NCI-H69 (cell line): ENCODE results near the gene EEF1E1.
A peak's percentile ranks its signal among the peaks of the same experiment; 100 is the strongest.

ENCODE experiments used
- DNase-seq: peaks from one replicate; lab custom pipeline; 2025; lab: John Stamatoyannopoulos, UW

Gene EEF1E1

DNA sequence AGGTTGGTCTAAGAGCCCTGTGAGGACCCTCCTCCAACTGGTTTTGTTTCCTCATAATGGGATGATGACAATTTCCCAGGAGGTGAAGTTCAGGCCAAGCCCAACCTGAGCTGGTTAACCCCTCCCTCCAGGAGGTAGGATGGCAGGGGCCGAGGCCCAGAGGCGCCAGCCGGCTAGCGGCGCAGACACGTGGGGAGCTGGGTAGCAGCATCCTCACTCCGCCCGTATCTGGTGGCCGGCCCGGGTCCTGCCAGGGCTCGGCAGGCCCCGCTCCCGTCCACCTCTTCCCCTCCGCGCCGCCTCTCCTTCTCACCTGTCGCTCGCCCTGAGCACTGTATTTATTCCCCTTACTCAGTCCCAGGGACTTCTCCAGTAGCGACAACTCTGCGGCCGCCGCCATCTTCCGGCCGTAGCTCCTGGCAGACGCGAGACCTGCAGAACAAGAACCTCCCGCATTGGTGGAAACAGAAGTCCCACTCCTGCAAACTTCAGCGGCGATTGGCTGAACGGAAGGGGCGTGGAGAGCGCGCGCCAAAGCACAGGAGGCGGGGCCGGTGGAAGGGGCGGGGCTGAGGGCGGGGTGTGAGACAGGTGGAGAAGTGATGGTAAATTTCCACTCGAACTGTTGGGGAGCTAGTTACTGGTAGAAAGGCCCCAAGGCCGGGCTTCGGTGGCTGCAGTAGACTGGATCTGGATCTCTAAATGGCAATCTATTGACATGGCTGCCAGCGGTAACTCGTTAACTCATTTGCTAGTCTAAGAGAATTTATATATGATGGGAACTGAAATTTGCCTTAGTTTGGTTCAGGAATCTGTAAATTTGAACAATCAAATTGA lies at the start of gene EEF1E1:
EEF1E1 (minus strand) TSS at position 427 of the 837 bp plus-strand sequence; CDS start at position 400, 27 bp downstream.
- DNase-seq, result peak; percentile 98

DNA sequence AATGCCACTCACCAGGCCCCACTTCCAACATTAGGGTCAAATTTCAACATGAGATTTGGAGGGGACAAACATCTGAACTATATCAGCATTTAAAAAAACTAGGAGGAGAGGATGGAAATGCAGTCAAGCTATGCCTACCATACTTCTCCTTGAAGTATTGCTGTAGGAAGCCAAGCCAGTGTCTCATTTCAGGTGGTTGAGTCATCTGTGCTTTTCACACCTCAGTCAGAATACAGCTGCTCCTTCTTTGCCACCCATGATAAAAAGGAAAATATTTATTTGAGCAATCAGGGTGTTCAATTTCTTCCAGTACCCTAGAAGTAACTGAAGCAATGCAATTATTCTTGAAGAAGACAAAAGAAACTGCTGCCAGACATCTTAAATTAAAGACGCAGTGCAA lies 47.0 kb upstream of the EEF1E1 start:
- DNase-seq, result no peak

DNA sequence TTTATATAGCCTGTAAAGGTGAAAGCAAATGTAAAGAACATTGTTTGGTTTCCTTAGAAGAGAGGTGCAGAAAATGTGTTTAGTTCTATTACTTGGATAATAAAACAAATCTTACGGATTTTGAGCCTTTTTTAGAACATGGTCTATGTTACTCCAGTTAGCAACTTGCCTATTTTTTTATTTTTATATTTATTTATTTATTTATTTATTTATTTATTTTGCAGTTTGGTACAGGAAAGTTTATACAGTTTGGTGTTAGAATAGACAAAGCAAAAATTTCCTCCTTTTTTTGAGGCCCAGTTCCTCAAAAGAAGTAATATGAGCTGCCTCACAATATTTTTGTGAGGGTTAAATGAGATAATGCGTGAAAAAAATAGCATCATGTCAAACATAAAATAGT lies 41.6 kb upstream of the EEF1E1 start:
- DNase-seq, result no peak

DNA sequence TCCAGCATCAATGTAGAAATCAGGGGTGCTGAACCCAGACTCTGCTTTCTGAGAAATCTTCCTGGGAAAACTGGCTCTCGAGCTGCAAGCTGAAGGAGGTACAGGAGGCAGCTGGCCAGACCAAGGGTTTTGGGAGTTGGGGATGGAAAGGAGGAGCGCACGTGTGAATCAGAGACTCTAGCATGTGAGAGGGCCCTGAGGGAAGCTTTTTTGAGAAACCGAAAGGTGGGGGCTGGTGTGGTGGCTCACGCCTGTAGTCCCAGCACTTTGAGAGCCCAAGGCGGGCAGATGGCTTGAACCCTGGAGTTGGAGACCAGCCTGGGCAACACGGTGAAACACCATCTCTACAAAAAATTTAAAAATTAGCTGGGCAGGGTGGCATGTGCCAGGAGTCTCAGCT lies 37.1 kb upstream of the EEF1E1 start:
- DNase-seq, result no peak

DNA sequence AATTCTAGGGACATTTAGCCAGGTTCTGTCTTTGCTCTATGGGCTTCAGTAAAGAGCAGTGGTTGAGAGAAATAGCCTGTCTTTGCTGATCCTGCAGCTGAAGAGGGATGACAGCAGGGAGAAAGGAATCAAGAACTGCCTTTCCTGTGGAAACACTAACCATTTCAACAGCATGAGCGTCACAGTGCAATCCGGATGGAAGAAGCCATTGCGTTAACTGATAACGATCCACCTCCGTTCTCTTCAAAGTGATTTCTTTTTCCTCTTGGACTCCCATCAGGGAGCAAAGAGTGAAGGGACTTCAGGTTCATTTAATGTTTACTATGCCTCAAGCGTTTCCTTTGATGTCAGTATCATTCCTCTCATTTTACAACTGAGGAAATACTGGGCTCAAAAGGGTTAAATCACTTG lies 35.2 kb upstream of the EEF1E1 start:
- no peak for DNase-seq

DNA sequence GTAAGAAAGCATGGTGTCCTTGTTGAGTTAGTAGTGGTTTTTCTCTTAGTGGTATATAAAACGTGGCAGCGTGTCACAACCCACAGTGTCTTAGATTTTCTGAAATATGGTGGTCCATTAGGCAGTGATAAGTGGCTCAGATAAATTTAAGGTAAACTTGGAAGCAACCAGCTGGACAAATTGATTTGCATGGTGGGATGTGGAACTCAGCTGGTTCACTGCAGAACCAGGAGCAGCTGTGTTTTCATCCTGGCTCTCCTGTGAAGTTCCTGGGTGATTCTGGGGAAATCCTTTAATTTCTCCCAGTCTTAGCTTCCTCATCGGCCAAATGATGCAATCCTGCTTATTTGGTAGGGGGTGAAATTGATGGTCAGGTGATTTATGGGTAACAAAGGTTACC lies 32.9 kb upstream of the EEF1E1 start:
- DNase-seq, result no peak

DNA sequence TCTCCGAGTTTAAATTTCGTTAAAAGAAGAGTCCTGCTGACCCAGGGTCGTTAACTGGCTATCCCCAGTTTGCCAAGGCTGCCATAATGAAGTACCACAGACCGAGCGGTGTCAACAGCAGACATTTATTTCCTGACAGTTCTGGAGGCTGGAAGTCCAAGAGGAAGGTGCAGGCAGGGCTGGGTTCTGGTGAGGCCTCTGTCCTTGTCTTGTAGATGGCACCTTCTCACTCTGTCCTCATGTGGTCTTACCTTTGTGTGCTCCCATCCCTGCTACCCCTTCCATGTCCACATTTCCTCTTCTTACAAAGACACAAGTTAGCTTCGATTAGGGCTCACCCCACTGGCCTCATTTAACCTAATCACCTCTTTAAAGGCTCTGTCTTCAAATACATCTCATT lies 29.8 kb upstream of the EEF1E1 start:
- DNase-seq, result no peak

DNA sequence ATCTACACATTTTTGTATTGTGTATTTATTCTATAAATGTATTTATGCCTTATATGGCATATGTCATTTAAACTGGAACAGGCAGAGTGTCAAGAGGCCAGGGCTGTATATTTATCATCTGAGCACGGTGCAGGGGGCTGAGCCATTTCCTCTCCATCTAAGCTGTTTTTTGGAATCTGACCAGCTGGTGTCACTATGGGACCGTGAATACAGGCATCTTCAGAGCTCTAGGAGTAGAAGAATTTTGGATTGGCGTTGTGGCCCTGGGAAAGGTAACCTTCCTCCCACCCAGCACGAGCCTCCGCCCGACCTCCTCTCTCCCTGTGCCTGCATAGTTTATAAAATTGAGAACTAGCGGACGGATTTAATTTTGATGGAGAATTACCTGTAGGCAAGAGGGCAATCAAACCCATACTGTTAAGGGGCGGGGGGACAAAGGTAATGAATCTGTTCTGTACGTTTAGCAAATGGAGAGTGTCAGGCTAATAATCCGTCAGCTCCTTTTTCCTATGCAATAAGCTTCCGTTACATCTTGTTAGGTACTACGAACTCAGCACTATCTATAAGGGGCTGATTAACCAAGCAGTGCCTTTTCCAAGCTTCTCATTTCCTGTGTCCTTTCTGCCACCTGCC lies 29.0 kb upstream of the EEF1E1 start:
- DNase-seq, result peak; percentile 84

DNA sequence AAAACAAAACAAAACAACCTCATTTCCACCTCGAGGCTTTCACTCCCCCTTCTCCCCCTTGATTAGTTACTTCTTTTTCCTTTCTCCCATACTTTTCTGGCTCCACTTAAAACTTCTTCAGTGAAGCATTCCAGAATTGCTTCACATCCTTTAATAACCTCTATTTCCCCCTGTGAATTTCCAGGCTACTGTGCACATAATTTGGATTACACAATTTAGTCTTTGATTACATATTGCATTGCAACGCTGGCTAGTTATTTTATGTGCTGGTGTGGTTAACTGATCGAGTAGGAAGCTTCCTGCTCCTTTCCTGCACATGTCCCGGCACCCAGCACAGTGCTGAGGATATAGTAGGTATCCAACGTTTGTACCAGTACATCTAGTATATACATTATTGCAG lies 28.1 kb upstream of the EEF1E1 start:
- DNase-seq, result no peak

DNA sequence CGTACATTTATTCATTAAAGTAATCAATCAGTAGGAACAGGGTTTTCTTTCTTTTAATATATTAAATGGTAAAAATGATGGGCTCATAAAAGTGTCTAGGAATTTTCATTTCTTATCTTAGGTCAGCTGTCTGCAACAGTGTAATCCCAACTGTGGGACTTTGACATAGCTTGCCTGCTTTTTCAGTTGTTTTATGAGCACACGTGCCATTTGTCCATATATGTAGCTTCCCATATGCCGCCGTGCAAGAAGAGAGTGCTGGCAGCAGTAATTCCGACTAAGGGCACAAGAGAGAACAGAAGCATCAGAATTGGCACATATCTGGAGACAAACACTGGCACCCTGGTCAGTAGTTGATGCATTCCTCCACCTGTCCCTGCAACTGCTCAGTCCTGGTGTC lies 20.9 kb upstream of the EEF1E1 start:
- no peak for DNase-seq

DNA sequence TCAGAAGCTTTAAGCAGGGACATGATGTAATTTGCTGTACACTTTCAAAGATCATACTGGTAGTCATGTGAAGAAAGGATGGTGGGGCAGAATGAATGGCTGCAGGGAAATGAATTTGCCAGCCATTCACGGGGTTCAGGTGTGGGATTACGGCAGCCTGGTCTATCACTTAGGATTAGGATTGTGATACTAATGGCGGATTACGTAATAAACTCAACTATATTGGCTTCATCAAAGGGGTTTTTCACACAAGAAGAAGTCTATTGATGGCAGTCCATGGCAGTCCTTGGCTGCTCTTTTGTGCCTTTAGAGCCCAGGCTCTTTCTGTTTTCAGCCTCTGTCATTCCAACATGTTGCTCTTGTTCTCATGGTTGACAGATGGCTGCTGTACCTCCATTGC lies 12.6 kb upstream of the EEF1E1 start:
- no peak for DNase-seq

DNA sequence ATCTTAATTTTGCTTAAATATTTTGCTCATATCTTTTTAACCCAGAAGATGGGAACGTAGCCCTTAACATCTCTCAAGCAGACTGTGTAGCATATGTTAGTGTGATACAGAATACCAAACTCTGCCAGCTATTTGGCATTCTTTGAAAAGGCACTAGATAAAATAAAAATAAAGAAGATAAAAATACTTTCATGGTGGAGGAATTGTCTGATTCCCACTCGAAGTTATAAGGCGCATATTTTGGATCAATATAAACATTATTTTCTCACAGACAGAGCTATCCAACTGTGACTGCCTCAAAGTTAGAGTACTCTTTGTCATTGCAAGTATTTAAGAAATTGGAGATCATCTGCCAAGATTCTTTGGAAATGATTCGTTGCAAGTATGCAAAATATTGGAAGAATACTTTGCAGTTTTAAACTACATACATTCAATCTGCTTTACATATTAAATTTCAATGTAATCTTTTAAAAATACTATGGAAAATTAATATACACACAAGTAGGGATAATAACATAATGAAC lies 10.8 kb upstream of the EEF1E1 start:
- DNase-seq, result no peak

DNA sequence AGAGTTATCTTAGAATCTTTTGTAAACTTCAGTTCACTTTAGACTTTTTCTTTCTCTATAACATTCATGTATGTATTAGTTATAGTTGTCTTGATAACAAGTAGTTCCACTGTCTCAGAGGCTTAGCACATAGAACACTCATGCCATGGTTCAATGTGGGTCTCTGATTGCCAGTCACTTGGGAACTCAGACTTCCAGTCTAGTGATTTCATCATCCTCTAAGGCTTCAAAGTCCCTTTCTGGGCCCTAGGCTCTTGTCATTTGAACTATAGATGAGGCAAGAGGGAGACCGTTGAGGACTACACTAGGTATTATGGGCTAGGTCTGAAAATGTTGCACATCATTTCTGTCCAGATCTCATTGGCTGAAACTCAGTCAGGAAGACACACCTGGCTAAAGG lies 8.4 kb upstream of the EEF1E1 start:
- DNase-seq, result no peak

DNA sequence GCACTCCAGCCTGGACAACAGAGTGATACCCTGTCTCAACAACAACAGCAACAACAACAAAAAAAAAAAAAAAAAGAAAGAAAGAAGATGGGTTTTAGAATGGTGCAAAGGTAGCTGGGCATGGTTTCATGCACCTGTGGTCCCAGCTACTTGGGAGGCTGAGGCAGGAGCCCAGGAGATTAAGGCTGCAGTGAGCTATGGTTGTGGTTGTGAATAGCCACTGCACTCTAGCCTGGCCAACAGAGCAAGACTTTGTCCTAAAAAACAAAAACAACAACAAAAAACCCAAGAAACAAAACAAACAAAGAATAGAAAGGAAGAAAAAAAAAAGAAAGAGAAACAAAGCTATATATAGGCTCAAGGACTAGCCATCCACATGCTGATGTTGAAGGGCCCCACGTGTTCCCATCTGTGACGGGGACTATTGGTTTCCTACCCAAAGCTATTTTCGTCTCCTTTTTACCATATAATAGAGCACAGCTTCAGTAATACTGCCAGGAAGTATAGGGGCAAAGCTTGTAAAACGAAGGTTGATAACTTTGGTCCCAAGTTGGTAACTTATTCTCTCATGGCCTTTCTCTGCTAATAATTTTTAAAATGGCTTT lies 7.9 kb upstream of the EEF1E1 start:
- DNase-seq, result no peak

DNA sequence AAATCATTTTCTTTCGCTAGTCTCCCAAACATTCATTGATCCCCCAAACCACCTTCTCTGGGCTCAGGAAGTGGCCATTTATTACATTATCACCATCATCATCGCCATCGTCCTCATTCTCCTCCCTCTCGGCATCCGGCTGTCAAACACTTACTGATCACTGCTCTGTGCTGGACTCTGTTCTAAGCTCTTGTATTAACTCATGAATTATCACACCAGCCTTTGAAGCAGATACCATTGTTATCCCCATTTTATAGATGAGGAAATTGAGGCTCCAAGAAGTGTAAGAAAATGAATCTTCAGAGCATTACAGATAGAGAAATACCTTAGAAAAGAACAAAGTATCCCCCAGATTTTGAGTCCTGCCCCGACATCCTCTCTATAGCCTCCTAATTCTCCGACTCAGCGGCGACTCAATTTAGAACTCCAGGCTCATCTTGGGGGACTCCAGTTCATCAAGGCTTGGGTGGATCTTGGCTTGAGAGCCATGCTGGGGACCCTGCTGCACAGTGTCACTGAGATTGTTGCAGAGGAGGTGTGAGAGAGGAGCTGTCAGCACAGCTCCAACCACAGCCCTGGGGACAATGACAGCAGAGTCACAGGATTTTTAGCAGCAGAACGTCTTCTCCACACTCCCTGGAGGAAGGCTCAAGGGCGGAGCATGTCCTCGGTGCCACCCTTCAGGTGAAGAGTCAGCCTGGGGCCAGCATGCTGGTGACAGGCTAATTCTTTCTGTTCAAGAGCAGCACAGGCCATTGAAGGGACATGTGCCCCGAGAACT lies 6.6 kb upstream of the EEF1E1 start:
- no peak for DNase-seq

DNA sequence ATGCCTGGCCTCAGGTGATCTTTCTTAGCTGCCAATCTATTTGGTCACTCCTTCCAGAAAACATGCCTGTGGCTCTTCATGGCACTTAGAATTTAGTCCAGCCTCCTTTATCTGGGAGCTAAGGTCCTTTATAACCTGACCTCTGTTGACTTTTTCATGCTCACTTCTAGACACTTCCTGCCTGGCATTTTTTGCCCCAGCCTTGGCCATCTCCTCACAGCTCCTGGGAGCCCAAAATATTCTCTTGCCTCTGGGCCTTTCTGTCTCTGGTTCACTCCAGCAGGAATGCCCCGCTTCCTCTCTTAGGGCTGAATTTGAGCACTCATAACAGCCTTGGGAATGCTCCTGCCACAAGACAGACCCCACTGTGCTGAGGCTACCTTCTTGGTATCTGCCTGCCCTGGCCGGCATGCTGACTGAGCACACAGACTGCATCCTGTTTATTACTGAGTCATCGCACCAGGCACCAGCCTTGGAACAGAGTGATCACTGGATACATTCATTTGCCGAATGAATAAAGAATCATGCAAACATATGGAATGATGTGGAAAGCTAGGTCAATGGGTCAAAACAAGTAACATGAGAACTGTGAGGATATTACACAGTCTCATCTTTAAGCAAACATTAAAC lies 5.8 kb upstream of the EEF1E1 start:
- peak; percentile 43 for DNase-seq

DNA sequence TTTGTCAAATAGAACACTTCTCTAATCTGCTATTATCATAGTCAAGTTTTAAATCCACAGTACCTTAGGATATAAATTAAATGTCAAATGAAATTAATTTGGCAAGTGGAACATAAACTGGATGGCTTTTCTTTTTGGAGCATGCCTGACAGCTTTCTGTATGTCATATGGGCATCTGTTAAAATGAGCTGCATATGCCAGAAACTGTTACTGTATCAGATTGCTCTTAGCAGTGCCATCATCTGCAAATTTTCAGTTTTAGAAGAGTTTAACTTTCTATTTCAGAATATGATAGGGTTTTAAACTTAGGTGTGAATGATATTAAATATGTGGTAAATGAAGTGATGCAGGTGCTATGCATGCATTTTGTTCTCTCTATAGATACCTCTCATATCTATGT lies 3.4 kb upstream of the EEF1E1 start:
- no peak for DNase-seq

DNA sequence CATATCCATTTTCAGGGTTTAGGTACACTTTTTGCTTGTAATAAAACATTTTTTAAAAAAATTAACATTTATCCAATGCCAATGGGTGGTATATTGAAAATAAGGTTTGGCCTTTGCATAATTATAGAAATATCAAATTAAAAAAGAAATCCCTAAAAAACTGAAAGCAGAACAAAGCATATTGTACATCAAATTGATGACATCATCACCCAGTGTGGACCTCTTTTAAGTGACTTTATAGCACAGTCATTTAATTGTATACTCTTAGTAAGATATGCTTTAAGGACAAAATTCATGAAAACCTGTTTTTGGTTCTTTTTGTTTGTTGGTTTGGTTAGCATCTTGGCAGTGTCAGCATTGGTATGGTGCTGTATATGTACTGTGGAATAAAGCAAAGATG lies 1.4 kb upstream of the EEF1E1 start:
- no peak for DNase-seq

DNA sequence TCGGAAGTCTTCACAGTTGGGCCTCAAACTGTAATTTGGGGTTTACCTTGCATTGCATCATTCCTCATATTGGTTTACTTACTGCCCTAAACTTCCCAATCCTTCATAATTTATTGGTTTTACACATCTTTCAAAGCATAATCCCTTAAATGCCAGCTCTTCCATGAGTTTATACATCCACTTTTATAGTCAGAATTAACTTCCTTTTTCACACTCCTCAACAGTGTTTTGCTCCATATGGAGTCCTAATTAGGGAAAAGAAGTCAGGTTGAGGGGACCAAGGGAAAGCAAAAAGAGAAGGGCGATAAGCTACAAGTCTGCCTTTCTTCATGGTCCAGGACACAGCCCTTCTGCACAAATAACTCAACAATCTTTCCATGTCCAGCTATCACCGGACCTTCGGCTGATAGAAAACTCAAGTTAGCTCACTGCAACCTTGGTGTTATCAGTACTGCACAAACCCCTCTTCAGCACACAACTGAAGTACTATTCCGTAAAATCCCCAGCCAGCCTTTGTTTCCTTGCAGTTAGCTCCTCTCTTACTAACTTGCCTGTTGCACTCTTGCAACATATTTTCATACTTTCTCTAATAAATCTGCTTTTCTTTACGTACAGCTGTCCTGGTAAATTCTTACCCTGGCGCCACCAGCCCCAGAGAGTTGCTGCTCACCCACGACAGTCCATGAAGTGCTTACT lies 2.0 kb downstream of the EEF1E1 start:
- no peak for DNase-seq

DNA sequence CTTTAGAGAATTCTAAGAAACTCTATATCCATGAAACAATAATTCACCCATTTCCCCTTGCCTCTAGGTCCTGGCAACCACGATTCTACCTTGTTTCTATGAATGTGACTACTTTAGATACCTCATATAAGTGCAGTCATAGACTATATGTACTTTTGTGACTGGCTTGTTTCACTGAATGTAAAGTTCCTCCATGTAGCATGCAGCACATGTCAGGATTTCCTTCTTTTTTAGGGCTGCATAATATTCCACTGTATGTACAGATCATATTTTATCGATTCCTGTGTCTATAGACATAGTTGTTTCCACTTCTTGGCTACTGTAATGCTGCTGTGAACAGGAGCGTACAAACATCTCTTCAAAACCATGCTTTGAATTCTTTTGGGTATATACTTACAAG lies 11.7 kb downstream of the EEF1E1 start:
- DNase-seq, result no peak

DNA sequence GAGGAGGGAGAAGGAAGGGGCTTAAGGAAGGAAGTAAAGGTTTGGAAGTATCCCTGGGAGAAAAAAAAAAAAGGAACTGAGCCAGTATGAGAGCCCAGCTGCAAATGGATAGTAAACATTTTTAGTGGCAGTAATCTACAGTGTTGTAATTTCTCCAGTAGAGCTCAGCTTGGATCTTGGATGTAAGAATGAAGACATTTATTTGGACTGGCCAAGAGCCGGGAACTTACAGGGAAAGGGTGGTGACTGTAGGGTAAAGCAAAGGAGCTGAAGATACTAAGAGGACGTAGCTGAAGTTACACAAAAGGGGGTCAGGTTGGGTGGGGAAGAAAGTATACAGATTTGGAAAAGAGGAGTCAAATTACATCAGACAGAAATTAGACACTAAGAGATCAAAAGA lies 13.5 kb downstream of the EEF1E1 start:
- no peak for DNase-seq
